Naive thymus-derived CD4-positive, alpha-beta T cell (primary cell): Measurements from ENCODE around the gene PHLPP1. TPM values are rescaled to one million over a fixed set of nuclear protein-coding genes. Genes with fewer than 3 reads are reported as not detected.

Experiments used
- ATAC-seq: fragments of 150-1000 bp; cut with Tn5 transposase; 2 replicates; pipeline ENCODE4 v1.10.0; 2021; ENCODE audit warnings: mild to moderate bottlenecking, moderate library complexity
- CTCF ChIA-PET: fragments of 350-600 bp; sonication (Branson Sonifier 250); formaldehyde crosslinking; loops from one replicate; lab custom pipeline; 2021; ENCODE audit warnings: antibody characterized with exemption; lab: Charles Lee
- POLR2A ChIA-PET: fragments of 350-600 bp; sonication (Branson Sonifier 250); formaldehyde crosslinking; loops from one replicate; lab custom pipeline; 2021; ENCODE audit warnings: antibody characterized with exemption, inconsistent platforms; lab: Charles Lee
- DNase-seq, 9 donors: peaks; one replicate each; pipeline versions ENCODE4 v3.0.0 to v3.0.0-alpha.2; 2020 to 2022; ENCODE audit warnings: mixed read lengths in 1 of 9
- H3K27ac ChIP-seq: one replicate; pipeline ENCODE4 v1.7.0; 2013; ENCODE audit warnings: mild to moderate bottlenecking, low read depth, low read length, moderate library complexity
- H3K27me3 ChIP-seq, 2 donors: one replicate each; pipeline ENCODE4 v1.7.0; 2013; ENCODE audit warnings: low read length in 2 of 2, mild to moderate bottlenecking in 2 of 2, moderate library complexity in 2 of 2; ENCODE audit not compliant: control insufficient read depth in 2 of 2, insufficient read depth in 2 of 2
- H3K36me3 ChIP-seq, 3 experiments: 1 replicate in 2 of 3; 2 replicates in 1 of 3; pipeline ENCODE4 v1.7.0; 2013; ENCODE audit warnings: low read length in 3 of 3, mild to moderate bottlenecking in 3 of 3, moderate library complexity in 1 of 3; ENCODE audit not compliant: insufficient read depth in 3 of 3, control insufficient read depth in 2 of 3
- H3K4me1 ChIP-seq, 2 donors: one replicate each; pipeline ENCODE4 v1.7.0; 2013; ENCODE audit warnings: low read length in 2 of 2, mild to moderate bottlenecking in 2 of 2, moderate library complexity in 1 of 2; ENCODE audit not compliant: control insufficient read depth in 2 of 2, insufficient read depth in 2 of 2
- H3K4me3 ChIP-seq: 2 replicates; pipeline ENCODE4 v1.7.0; 2013; ENCODE audit warnings: mild to moderate bottlenecking, low read length
- H3K9me3 ChIP-seq, 3 experiments: 1 replicate in 2 of 3; 2 replicates in 1 of 3; pipeline ENCODE4 v1.7.0; 2013; ENCODE audit warnings: low read length in 3 of 3; ENCODE audit not compliant: control insufficient read depth in 2 of 3
- H3K27ac Mint-ChIP-seq, 9 donors: one replicate each; pipeline ENCODE4 v1.8.0; 2020 to 2022; ENCODE audit warnings: mixed read lengths in 9 of 9, mild to moderate bottlenecking in 8 of 9, moderate library complexity in 5 of 9, inconsistent platforms in 2 of 9
- H3K27me3 Mint-ChIP-seq, 5 donors: one replicate each; pipeline ENCODE4 v1.8.0; 2021 to 2022; ENCODE audit warnings: mixed read lengths in 5 of 5, mild to moderate bottlenecking in 1 of 5
- H3K36me3 Mint-ChIP-seq, 5 donors: one replicate each; pipeline ENCODE4 v1.8.0; 2020 to 2022; ENCODE audit warnings: mixed read lengths in 5 of 5, mild to moderate bottlenecking in 3 of 5, inconsistent platforms in 1 of 5
- H3K4me1 Mint-ChIP-seq, 7 donors: one replicate each; pipeline ENCODE4 v1.8.0; 2020 to 2022; ENCODE audit warnings: mixed read lengths in 7 of 7, mild to moderate bottlenecking in 3 of 7, inconsistent platforms in 1 of 7
- H3K4me3 Mint-ChIP-seq, 10 donors: one replicate each; pipeline ENCODE4 v1.8.0; 2020 to 2022; ENCODE audit warnings: mild to moderate bottlenecking in 10 of 10, mixed read lengths in 10 of 10, moderate library complexity in 6 of 10, inconsistent platforms in 2 of 10
- H3K9me3 Mint-ChIP-seq, 11 donors: one replicate each; pipeline ENCODE4 v1.8.0; 2020 to 2022; ENCODE audit warnings: mixed read lengths in 11 of 11, mild to moderate bottlenecking in 4 of 11, inconsistent platforms in 1 of 11, moderate library complexity in 1 of 11
- intact Hi-C, 2 donors: fragments of 100-400 bp; cut with micrococcal nuclease; formaldehyde crosslinking; loops; one replicate each; pipeline ENCODE4 v1.15.1; 2023
- polyA plus RNA-seq, 2 donors: library from polyadenylated mRNA; unstranded; fragments of 300-500 nt; fragmentation: Illumina TruSeq; gene quantifications; one replicate each; pipeline ENCODE4 v1.2.3, GENCODE V29; 2021
- total RNA-seq, 6 experiments: library from RNA in 5 of 6; stranded (reverse) in 5 of 6; gene quantifications; 1 replicate in 5 of 6; 2 replicates in 1 of 6; pipeline ENCODE4 v1.2.3 and lab custom pipeline; 2021 to 2026

The PHLPP1 gene
- total and polyA plus RNA-seq, 7 experiments from 2014 or later: 0.07 to 9.7 (median 6.9) TPM

DNA sequence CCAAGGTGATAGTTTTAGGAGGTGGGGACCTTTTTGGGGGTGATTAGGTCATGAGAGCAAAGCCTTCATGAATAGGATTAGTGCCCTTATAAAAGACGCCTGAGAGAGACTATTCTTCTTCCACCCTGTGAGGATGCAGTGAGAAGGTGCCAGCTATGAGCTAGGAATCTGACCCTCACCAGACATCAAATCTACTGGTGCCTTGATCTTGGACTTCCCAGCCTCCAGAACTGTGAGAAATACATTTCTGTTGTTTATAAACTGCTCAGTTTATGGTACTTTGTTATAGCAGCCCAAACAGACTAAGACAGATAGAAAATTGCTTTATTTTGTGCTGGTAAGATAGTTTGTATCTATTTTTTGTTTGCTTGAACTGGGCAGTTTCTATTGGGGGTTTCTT lies 40.1 kb downstream of the PHLPP1 start:
- POLR2A ChIA-PET: interaction anchor here (0.6 kb wide), 1 partner anchor 82 kb away, joined by 4 read pairs; no protein-coding TSS in a partner anchor
- no peak overlapping the region for H3K27ac ChIP-seq
- no peak overlapping the region for H3K4me3 Mint-ChIP-seq

GRCh38 chr18:62755946-62756345 lies 40.6 kb downstream of the PHLPP1 start:
- Histone ChIP-seq H3K36me3 (no peaks in the 10 kb centered on the region), H3K9me3 (no peaks in the 10 kb centered on the region), H3K4me1 (no peaks in the 10 kb centered on the region), H3K27ac (no peak overlapping the region), H3K27me3 (no peaks in the 10 kb centered on the region), H3K4me3 (no peak overlapping the region)
- ATAC-seq (no peak), DNase-seq (no peak)
- CTCF ChIA-PET: interaction anchor here (0.5 kb wide), 1 partner anchor 307 kb away, joined by 3 read pairs; no protein-coding TSS in a partner anchor
- peaks cover 0 to 8% (median 5%) of the 10 kb centered on the region in 7 donors for H3K4me1 Mint-ChIP-seq
- H3K9me3 Mint-ChIP-seq: peaks cover 0 to 5% (median 0%) of the 10 kb centered on the region in 11 donors
- no peak overlapping the region for H3K27ac Mint-ChIP-seq
- H3K36me3 Mint-ChIP-seq: peaks cover 0 to 11% (median 4%) of the 10 kb centered on the region in 5 donors
- no peak overlapping the region for H3K4me3 Mint-ChIP-seq
- no peaks in the 10 kb centered on the region for H3K27me3 Mint-ChIP-seq
- POLR2A ChIA-PET: interaction anchor here (0.6 kb wide), 1 partner anchor 81 kb away, joined by 4 read pairs; no protein-coding TSS in a partner anchor
- intact Hi-C loops: no loop called here

More for the DNA sequence above, 40.1 kb downstream of the PHLPP1 start:
- Histone ChIP-seq H3K9me3 (no peaks in the 10 kb centered on the region), H3K36me3 (no peaks in the 10 kb centered on the region), H3K4me3 (no peak overlapping the region), H3K27me3 (no peaks in the 10 kb centered on the region), H3K4me1 (no peaks in the 10 kb centered on the region)
- intact Hi-C loops: no loop called here
- no peaks in the 10 kb centered on the region for H3K27me3 Mint-ChIP-seq
- CTCF ChIA-PET: no interaction called here
- H3K27ac Mint-ChIP-seq: no peak overlapping the region
- H3K36me3 Mint-ChIP-seq: peaks cover 0 to 11% (median 4%) of the 10 kb centered on the region in 5 donors
- DNase-seq: no peak
- H3K4me1 Mint-ChIP-seq: peaks cover 0 to 12% (median 6%) of the 10 kb centered on the region in 7 donors
- no peak for ATAC-seq
- H3K9me3 Mint-ChIP-seq: peaks cover 0 to 5% (median 0%) of the 10 kb centered on the region in 11 donors

- Mint-ChIP-seq H3K36me3 (peaks cover 0 to 11% (median 4%) of the 10 kb centered on the region in 5 donors), H3K4me1 (no peaks in the 10 kb centered on the region), H3K9me3 (peaks cover 0 to 5% (median 0%) of the 10 kb centered on the region in 11 donors), H3K27me3 (no peaks in the 10 kb centered on the region), H3K27ac (no peak overlapping the region), H3K4me3 (no peak overlapping the region)
- H3K9me3 ChIP-seq: no peaks in the 10 kb centered on the region
- intact Hi-C loops: no loop called here
- ChIA-PET CTCF (no interaction called here), POLR2A (no interaction called here)
- H3K27ac ChIP-seq: no peak overlapping the region
- ATAC-seq (no peak), DNase-seq (no peak)
- H3K27me3 ChIP-seq: no peaks in the 10 kb centered on the region
- no peak overlapping the region for H3K4me3 ChIP-seq
- no peaks in the 10 kb centered on the region for H3K4me1 ChIP-seq
- H3K36me3 ChIP-seq: no peaks in the 10 kb centered on the region
Observed at GRCh38 chr18:62757399-62758010, 42.2 kb downstream of the PHLPP1 start.

GRCh38 chr18:62758591-62758990 lies 43.2 kb downstream of the PHLPP1 start:
- CTCF ChIA-PET: no interaction called here
- ATAC-seq (no peak), DNase-seq (no peak)
- no peaks in the 10 kb centered on the region for H3K9me3 ChIP-seq
- no peak overlapping the region for H3K27ac Mint-ChIP-seq
- H3K4me3 Mint-ChIP-seq: no peak overlapping the region
- H3K9me3 Mint-ChIP-seq: peaks cover 0 to 5% (median 0%) of the 10 kb centered on the region in 11 donors
- POLR2A ChIA-PET: no interaction called here
- no peak overlapping the region for H3K4me3 ChIP-seq
- no peaks in the 10 kb centered on the region for H3K27me3 Mint-ChIP-seq
- H3K4me1 ChIP-seq: no peaks in the 10 kb centered on the region
- peaks cover 0 to 13% (median 4%) of the 10 kb centered on the region in 5 donors for H3K36me3 Mint-ChIP-seq
- H3K36me3 ChIP-seq: no peaks in the 10 kb centered on the region
- intact Hi-C loops: no loop called here
- H3K4me1 Mint-ChIP-seq: no peaks in the 10 kb centered on the region
- H3K27ac ChIP-seq: no peak overlapping the region
- no peaks in the 10 kb centered on the region for H3K27me3 ChIP-seq

GRCh38 chr18:62759704-62760402 lies 44.5 kb downstream of the PHLPP1 start:
- Histone ChIP-seq H3K27ac (no peak overlapping the region), H3K36me3 (no peaks in the 10 kb centered on the region), H3K4me1 (no peaks in the 10 kb centered on the region), H3K27me3 (no peaks in the 10 kb centered on the region), H3K4me3 (no peak overlapping the region), H3K9me3 (no peaks in the 10 kb centered on the region)
- ATAC-seq (no peak), DNase-seq (no peak)
- Mint-ChIP-seq H3K36me3 (peaks cover 0 to 16% (median 4%) of the 10 kb centered on the region in 5 donors), H3K27me3 (no peaks in the 10 kb centered on the region), H3K9me3 (peaks cover 0 to 5% (median 0%) of the 10 kb centered on the region in 11 donors), H3K27ac (no peak overlapping the region), H3K4me3 (no peak overlapping the region), H3K4me1 (no peaks in the 10 kb centered on the region)
- ChIA-PET CTCF (interaction anchor here (0.6 kb wide), 1 partner anchor 13 kb away, joined by 3 read pairs; no protein-coding TSS in a partner anchor), POLR2A (no interaction called here)
- intact Hi-C loops: no loop called here

DNA sequence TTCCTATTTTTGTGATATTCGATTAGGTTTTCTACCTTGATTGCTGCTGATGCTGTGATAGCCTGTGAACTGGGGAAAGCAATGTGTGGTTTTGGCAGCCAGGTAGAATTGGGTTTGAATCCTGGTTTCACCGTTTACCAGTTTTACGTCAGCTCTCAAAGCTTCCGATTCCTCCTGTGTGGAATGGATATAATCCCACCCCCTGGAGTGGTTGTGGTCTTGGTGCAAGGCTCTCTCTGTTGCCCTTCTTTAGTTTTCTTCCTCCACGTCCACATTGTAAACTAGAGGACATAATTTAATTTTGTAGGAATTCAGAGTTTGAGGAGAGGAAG lies 45.0 kb downstream of the PHLPP1 start:
- intact Hi-C loops: no loop called here

More for the DNA sequence above, 45.0 kb downstream of the PHLPP1 start:
- no peaks in the 10 kb centered on the region for H3K27me3 ChIP-seq
- H3K4me3 ChIP-seq: no peak overlapping the region
- H3K4me1 ChIP-seq: no peaks in the 10 kb centered on the region
- DNase-seq (no peak), ATAC-seq (no peak)
- no peaks in the 10 kb centered on the region for H3K27me3 Mint-ChIP-seq
- ChIA-PET POLR2A (no interaction called here), CTCF (no interaction called here)
- H3K9me3 Mint-ChIP-seq: no peaks in the 10 kb centered on the region
- H3K4me3 Mint-ChIP-seq: no peak overlapping the region
- H3K4me1 Mint-ChIP-seq: no peaks in the 10 kb centered on the region
- H3K27ac ChIP-seq: no peak overlapping the region
- no peaks in the 10 kb centered on the region for H3K9me3 ChIP-seq
- peaks cover 0 to 16% (median 4%) of the 10 kb centered on the region in 5 donors for H3K36me3 Mint-ChIP-seq
- H3K27ac Mint-ChIP-seq: no peak overlapping the region
- H3K36me3 ChIP-seq: no peaks in the 10 kb centered on the region
